GM21390 (cell line): Measurements from ENCODE around the gene TSHZ1.
"Not testable (repeated sequence)": the region's sequence is repeated elsewhere in the genome, so short reads cannot be mapped to it uniquely, and the experiment has no call there.

Source experiments
- ATAC-seq: cut with Tn5 transposase; IDR thresholded peaks from one replicate; pipeline ENCODE4 v1.9.1; 2021; ENCODE audit not compliant: unreplicated experiment

TSHZ1 gene

GRCh38 chr18:75179819-75180600 is 30.6 kb upstream of the TSHZ1 start:
- ATAC-seq = no peak

DNA sequence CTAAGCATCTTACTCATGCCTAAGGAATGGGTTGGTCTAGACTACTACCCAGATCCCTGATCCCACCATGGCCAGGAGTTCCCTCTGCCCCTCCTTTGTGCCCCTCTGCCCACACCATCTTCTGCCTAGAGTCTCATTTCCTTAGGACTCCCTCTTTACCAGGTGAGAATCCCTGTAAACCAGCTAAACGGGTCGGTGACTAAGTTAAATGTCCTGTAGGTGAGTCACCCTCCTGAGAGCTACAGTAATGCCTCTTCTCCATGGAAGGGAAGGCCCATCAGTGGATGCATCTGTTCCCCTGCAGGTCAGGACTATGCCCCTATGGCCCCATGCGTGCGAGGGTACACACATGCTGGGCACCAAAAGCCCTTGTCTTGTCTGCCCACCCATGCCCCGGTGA is 27.1 kb upstream of the TSHZ1 start:
- ATAC-seq = no peak

GRCh38 chr18:75183973-75184493 is 26.6 kb upstream of the TSHZ1 start:
- no peak for ATAC-seq

GRCh38 chr18:75185460-75185859 is 25.1 kb upstream of the TSHZ1 start:
- ATAC-seq = no peak

DNA sequence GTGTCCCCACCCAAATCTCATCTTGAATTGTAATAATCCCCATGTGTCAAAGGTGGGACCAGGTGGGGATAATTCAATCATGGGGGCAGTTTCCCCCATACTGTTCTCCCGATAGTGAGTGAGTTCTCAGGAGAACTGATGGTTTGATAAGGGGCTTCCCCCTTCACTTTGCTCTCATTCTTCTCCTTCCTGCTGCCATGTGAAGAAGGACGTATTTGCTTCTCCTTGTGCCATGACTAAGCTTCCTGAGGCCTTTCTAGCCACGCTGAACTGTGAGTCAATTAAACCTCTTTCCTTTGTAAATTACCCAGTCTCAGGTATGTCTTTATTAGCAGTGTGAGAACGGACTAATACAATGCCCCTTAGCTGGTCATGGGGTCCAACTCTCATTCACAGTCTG is 22.9 kb upstream of the TSHZ1 start:
- not testable (repeated sequence) for ATAC-seq

DNA sequence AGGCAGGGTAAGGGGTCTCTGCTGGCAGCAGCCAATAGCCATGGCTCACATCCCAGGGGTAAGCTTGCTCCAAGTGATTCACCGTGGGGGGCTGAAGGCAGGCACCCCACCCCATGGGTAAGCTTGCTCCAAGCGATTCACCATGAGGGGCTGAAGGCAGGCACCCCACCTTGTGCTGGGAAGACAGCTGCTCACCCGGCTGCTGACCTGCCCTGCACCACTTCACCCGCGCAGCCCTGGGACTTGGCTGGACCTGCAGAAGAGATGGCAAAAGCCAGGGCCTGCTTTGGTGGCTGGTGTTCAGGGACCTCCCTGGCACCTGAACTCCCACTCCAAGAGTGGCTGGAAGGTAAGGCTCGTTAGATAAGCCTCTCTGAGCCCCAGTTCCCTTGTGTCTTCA is 20.9 kb upstream of the TSHZ1 start:
- no peak for ATAC-seq

DNA sequence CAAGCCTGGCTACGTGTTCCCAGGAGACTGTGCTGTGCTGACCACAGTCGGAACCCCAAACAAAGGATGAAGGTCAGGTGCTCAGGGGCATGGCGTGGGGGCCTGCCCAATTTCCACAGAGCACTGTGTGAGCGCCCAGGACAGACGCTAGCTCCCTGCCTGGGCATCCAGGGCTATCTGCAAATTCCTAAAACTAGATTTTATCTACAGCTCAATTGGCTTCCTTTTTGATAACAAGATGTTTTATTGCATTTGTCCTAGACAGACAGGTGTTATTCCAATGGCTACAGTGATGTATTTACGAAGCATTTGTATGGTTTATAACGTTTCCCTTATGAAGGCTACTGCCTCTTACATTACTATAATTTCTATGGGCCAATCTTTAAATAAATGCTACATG is 17.7 kb upstream of the TSHZ1 start:
- ATAC-seq = no peak

DNA sequence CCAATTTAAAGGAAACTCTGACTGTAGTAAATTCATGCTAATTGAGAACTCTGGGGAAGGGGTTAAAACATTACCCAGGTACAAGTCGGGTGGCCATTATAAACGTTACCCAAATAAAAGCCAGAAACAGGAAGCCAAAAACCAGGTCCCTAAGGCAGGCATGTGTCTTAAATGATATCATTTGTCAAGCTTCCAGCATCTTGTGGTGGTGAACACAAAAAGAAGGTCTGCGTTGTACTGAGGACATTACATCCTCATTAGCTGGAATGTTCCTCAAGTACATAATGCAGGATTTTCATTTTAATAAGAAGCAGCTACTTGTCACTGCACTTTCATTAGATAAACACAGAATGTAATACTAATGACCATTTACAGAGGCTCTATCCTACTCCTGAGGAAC is 12.6 kb upstream of the TSHZ1 start:
- no peak for ATAC-seq

GRCh38 chr18:75199327-75199726 is 11.3 kb upstream of the TSHZ1 start:
- no peak for ATAC-seq

GRCh38 chr18:75200071-75200470 is 10.5 kb upstream of the TSHZ1 start:
- ATAC-seq = no peak

GRCh38 chr18:75200605-75201280 is 9.9 kb upstream of the TSHZ1 start:
- ATAC-seq = no peak

- no peak for ATAC-seq
Observed at GRCh38 chr18:75201282-75202270, 9.0 kb upstream of the TSHZ1 start.

- no peak for ATAC-seq
Observed at GRCh38 chr18:75202696-75203365, 7.8 kb upstream of the TSHZ1 start.

GRCh38 chr18:75203416-75204268 is 7.0 kb upstream of the TSHZ1 start:
- ATAC-seq = no peak

DNA sequence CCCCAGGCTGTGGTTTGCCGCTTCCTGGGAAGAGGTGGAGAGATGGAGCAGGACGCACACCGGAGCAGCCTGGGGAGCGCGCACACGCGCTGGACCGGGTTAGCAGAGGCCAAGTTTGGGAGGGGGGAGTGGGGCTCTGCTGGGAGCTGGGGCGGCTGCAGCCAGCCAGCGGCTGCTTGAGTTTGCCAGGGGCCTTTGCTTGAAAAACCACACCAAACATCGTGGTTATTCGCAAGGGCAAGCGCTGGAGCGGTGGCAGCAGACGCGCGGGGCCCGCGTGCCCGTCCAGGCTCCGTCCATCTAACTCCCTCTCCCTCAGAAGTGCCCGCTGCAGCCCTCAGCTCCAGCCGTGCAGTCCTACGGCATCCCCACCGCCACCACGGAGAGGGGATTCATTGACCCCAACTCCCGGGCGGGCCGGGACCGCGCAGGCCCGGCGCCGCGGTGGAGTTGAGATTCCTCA is 6.3 kb upstream of the TSHZ1 start:
- ATAC-seq = no peak

- ATAC-seq = no peak
Observed at GRCh38 chr18:75204732-75205513, 5.7 kb upstream of the TSHZ1 start.

GRCh38 chr18:75205514-75206132 is 5.0 kb upstream of the TSHZ1 start:
- no peak for ATAC-seq
